Vagina (tissue), 2 donors: ENCODE data around the gene IMMP2L. TPM values are rescaled to one million over a fixed set of nuclear protein-coding genes. Genes with fewer than 3 reads are reported as not detected.

Experiments
- DNase-seq, 2 donors: peaks; one replicate each; pipeline ENCODE4 v3.0.0-alpha.2; 2017; ENCODE audit errors: extremely low spot score in 2 of 2
- H3K27ac ChIP-seq: fragments of 200-600 bp; sonication (generic); one replicate; pipeline ENCODE4 v1.5.1; 2019
- H3K27me3 ChIP-seq: fragments of 200-600 bp; sonication (generic); one replicate; pipeline ENCODE4 v1.5.1; 2019
- H3K36me3 ChIP-seq, 2 donors: fragments of 200-600 bp; sonication (generic); one replicate each; pipeline ENCODE4 v1.5.1; 2017 to 2019
- H3K4me1 ChIP-seq: fragments of 200-600 bp; sonication (generic); one replicate; pipeline ENCODE4 v1.5.1; 2019
- H3K4me3 ChIP-seq, 2 donors: fragments of 200-600 bp; sonication (generic); 1 replicate in 1 of 2; 2 replicates in 1 of 2; pipeline ENCODE4 v1.5.1; 2016 to 2019
- H3K9me3 ChIP-seq: fragments of 200-600 bp; sonication (generic); one replicate; pipeline ENCODE4 v1.5.1; 2019
- POLR2A ChIP-seq, 2 donors: fragments of 450-650 bp; IDR thresholded peaks; one replicate each; pipeline ENCODE4 v1.6.1; 2017; ENCODE audit warnings: antibody characterized with exemption in 2 of 2, mild to moderate bottlenecking in 2 of 2, moderate library complexity in 2 of 2
- POLR2AphosphoS5 ChIP-seq, 2 donors: sonication (generic); formaldehyde crosslinking; IDR thresholded peaks; one replicate each; pipeline ENCODE4 v1.9.0; 2017; ENCODE audit warnings: antibody characterized with exemption in 2 of 2, mild to moderate bottlenecking in 2 of 2, low read depth in 1 of 2; ENCODE audit not compliant: insufficient read depth in 1 of 2
- intact Hi-C: fragments of 100-400 bp; cut with DNase I; formaldehyde crosslinking; loops from one replicate; pipeline ENCODE4 v1.15.1; 2023
- total RNA-seq: library from RNA; depleted of rRNA; stranded (reverse); fragments of >200 nt; gene quantifications from one replicate; pipeline ENCODE4 v1.2.3, GENCODE V29; 2016
- TF ChIP-seq, protein P1 (sequence below), 3 experiments: fragments of 450-650 bp in 2 of 3; fragments of 200-600 bp in 1 of 3; sonication (generic) in 1 of 3; IDR thresholded peaks; one replicate each; pipeline ENCODE4 v1.5.1; 2017 to 2019; ENCODE audit warnings: antibody characterized with exemption in 3 of 3, mild to moderate bottlenecking in 2 of 3, moderate library complexity in 2 of 3

IMMP2L gene
- total RNA-seq, 1 donor from 2014 or later: 13.3 TPM

DNA sequence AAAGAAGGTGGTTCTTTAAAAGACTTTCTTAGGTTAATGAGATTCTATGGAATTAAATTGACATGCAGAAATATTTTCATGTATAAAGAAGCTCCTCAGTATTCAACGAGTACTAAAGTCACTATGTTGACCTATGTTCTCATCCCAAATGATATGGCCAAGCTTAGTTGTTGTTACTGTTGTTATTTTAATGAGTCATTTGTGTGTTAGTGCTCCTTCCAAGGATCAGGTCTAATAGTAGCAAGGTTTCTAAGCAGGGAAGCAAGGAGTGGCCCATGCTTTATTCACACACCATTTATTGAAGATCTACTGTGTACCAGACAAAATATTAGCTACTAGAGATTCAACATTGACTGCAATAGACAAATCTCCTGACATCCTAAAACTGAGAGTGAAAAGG lies 429.5 kb downstream of the IMMP2L start:
- H3K4me3 ChIP-seq: no peak overlapping the region
- H3K27ac ChIP-seq: no peak overlapping the region
- no peak for TF ChIP-seq POLR2AphosphoS5 (IDR thresholded peaks at IDR 0.05; ENCODE audit: insufficient read depth in 1 of 2, low read depth in 1 of 2)
- TF ChIP-seq, protein P1, sequence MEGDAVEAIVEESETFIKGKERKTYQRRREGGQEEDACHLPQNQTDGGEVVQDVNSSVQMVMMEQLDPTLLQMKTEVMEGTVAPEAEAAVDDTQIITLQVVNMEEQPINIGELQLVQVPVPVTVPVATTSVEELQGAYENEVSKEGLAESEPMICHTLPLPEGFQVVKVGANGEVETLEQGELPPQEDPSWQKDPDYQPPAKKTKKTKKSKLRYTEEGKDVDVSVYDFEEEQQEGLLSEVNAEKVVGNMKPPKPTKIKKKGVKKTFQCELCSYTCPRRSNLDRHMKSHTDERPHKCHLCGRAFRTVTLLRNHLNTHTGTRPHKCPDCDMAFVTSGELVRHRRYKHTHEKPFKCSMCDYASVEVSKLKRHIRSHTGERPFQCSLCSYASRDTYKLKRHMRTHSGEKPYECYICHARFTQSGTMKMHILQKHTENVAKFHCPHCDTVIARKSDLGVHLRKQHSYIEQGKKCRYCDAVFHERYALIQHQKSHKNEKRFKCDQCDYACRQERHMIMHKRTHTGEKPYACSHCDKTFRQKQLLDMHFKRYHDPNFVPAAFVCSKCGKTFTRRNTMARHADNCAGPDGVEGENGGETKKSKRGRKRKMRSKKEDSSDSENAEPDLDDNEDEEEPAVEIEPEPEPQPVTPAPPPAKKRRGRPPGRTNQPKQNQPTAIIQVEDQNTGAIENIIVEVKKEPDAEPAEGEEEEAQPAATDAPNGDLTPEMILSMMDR (IDR thresholded peaks at IDR 0.05): no peak
- TF ChIP-seq POLR2A (IDR thresholded peaks at IDR 0.05): no peak
- H3K36me3 ChIP-seq: no peaks in the 10 kb centered on the region
- H3K27me3 ChIP-seq: no peaks in the 10 kb centered on the region
- no peaks in the 10 kb centered on the region for H3K9me3 ChIP-seq
- intact Hi-C loops: no loop called here
- peaks cover 5% of the 10 kb centered on the region for H3K4me1 ChIP-seq
- DNase-seq: no peak

DNA sequence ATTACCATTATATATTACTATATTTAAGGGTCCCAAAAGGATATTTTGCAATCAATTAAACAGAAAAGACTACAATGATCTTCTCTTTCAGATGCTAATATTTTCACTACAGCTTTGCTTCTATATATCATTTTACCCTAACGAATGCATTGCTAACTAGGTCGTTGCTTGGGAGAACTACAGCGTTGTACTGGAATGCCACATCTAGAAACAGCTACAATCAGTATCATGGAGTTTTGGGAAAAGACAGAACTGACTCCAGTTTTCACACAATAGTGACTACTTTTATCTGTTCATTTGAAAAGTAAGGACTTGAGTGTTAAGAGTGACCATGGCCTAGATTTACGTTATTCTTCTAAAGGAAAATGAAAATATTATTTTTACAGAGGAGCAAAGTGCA lies 432.9 kb downstream of the IMMP2L start:
- H3K9me3 ChIP-seq: no peaks in the 10 kb centered on the region
- intact Hi-C loops: no loop called here
- H3K4me3 ChIP-seq: no peak overlapping the region
- no peaks in the 10 kb centered on the region for H3K27me3 ChIP-seq
- no peak overlapping the region for H3K27ac ChIP-seq
- no peaks in the 10 kb centered on the region for H3K36me3 ChIP-seq
- DNase-seq: no peak
- H3K4me1 ChIP-seq: no peaks in the 10 kb centered on the region
- TF ChIP-seq, protein P1 (IDR thresholded peaks at IDR 0.05): no peak
- TF ChIP-seq POLR2AphosphoS5 (IDR thresholded peaks at IDR 0.05; ENCODE audit: insufficient read depth in 1 of 2, low read depth in 1 of 2): no peak
- TF ChIP-seq POLR2A (IDR thresholded peaks at IDR 0.05): no peak

DNA sequence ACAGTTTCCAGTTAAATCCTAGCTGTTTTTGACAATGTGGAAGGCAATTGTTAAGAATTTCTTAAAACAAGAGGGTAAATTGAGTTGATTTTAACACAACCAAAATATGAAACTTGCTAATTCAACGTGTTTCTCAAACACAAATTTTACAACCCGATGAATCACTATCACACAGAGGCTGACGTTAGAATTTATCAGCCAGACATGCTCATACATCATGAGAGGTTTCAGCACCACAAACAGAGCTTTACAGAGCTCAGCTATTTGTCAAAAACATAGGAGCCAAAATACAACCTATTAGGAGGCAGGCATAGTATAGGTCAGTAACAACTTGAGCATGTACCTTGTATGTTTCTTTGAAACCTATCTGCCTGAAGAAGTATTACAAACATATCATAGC lies 435.3 kb downstream of the IMMP2L start:
- no peak overlapping the region for H3K4me3 ChIP-seq
- H3K36me3 ChIP-seq: no peaks in the 10 kb centered on the region
- H3K27ac ChIP-seq: no peak overlapping the region
- TF ChIP-seq POLR2A (IDR thresholded peaks at IDR 0.05) (no peak), POLR2AphosphoS5 (IDR thresholded peaks at IDR 0.05; ENCODE audit: insufficient read depth in 1 of 2, low read depth in 1 of 2) (no peak)
- TF ChIP-seq, protein P1 (IDR thresholded peaks at IDR 0.05): no peak
- intact Hi-C loops: no loop called here
- DNase-seq: no peak
- no peaks in the 10 kb centered on the region for H3K4me1 ChIP-seq
- H3K9me3 ChIP-seq: no peaks in the 10 kb centered on the region
- no peaks in the 10 kb centered on the region for H3K27me3 ChIP-seq

DNA sequence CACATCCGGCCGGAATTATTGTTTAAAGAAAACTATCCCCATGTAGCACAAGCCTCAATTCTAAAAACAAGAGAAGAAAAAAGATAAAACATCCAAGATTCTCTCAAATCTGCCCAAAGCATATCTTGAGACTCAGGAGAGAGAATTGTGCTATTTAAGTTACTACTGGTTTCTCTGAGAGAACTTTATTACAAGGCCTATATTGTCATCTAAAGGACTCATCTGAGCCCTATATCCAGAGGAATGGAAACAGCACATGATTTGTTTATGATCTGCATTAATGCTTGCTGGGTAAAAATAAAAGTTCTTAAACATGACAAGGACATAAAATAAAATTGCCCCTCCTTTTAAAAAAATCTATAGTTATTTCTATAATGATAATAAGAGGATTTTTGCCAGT lies 446.3 kb downstream of the IMMP2L start:
- TF ChIP-seq POLR2A (IDR thresholded peaks at IDR 0.05) (no peak), POLR2AphosphoS5 (IDR thresholded peaks at IDR 0.05; ENCODE audit: insufficient read depth in 1 of 2, low read depth in 1 of 2) (no peak)
- TF ChIP-seq, protein P1 (IDR thresholded peaks at IDR 0.05): no peak
- no peaks in the 10 kb centered on the region for H3K36me3 ChIP-seq
- no peaks in the 10 kb centered on the region for H3K4me1 ChIP-seq
- H3K27me3 ChIP-seq: no peaks in the 10 kb centered on the region
- H3K27ac ChIP-seq: no peak overlapping the region
- no peak for DNase-seq
- no peak overlapping the region for H3K4me3 ChIP-seq
- intact Hi-C loops: no loop called here
- H3K9me3 ChIP-seq: no peaks in the 10 kb centered on the region

DNA sequence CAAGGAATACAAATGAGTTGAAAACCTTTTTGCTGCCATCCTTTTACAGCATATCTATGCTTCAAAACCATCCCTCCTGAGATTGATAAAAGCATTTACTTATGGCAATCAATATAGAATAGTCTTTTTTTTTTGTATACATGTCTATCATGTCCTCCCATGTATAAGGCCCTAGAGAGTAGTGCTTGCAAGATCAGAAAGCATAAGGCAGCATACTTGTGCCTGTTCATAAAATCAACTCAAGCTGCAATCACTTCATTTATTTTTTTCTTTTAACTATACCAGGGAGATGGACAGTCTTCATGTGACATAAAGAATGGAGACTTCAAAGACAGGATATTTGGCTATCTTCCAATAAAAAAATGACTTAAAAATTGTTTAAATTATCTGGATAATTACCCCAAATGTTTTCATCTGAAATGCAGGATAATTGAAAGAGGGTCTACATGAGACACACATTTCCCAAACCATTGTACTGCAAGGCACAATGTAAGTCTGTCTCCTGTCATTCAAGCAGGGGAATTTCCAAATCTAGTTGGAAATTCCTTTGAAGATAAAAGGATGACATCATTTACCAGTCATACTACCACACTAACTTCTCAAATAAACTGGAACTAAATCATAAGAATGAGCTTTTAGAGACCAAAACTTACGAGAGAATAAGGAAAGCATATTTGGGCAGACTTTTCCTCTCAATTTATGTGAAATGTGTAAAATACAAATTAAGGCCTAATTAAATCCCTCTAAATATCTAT lies 448.9 kb downstream of the IMMP2L start:
- Histone ChIP-seq H3K36me3 (no peaks in the 10 kb centered on the region), H3K4me3 (no peak overlapping the region), H3K27me3 (no peaks in the 10 kb centered on the region), H3K27ac (no peak overlapping the region), H3K4me1 (peaks cover 2% of the 10 kb centered on the region), H3K9me3 (no peaks in the 10 kb centered on the region)
- no peak for DNase-seq
- TF ChIP-seq, protein P1 (IDR thresholded peaks at IDR 0.05): no peak
- intact Hi-C loops: no loop called here
